Suppressor macrophage treated with lipopolysaccharide for 4 hours (primary cell): ENCODE results near the gene ACBD6.

ENCODE experiments used
- DNase-seq: peaks from one replicate; pipeline ENCODE4 v3.0.0-alpha.2; 2020

ACBD6 gene

DNA sequence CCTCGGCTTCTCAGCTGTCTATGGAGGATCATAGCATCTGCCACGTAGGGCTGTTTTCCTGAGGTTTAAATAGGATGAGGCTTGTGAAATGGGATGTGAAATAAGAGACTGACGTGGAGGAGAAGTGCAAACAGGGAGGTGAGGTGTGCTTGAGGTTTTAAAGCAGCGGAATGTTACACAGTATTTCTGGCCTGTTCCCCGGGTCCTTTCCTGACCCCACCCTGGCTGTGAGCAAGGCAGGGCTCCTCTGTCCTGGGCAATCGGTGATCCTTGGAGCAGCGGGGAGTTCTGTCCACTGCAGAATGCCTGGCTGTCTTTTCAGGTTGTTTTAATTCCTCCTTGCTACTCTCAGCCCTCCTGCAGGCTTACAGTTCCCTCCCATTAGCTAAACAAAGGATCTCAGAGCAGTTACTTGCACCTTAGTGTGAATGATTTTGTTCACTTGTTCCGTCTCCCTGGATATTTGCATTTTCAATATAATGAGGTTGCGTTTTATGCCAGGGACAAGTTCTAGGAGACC lies 233.8 kb downstream of the ACBD6 start:
- no peak for DNase-seq

DNA sequence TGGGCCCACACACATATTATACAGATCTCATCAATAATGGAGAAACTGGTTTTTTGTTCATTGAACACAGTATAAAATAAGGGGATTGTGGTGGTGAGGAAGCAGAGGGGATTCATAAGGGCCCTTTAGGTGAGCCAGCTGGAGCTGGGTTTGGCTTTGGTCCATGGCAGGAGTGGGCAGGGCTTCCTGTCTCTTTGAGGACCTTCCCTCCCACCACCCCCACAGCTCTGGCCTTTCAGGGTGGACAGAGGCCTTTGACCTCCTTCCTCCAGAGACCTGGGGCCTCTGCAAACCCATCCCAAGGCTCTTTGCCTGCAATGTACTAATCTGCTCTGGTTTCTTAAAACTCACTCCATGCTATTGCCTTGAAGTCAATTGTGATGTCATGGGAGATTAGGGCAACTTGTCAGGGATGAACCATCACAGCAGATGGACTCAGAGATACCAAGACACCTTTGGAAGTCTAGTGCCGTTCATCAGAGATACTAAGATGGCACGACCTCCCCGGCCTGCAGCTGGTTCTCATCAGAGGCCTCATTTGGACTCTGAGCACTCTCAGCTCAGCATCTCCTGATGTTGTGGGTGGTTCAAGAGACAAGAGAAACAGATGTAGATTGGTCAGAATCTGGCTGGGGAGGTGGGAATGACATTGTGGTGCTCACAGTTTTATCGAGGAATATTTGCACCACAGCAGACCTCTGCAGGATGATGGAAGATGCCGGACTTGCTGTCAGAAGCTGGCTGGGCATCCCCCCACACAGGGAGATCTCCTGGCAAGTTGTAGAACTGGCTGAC lies 234.4 kb downstream of the ACBD6 start:
- DNase-seq, result no peak

DNA sequence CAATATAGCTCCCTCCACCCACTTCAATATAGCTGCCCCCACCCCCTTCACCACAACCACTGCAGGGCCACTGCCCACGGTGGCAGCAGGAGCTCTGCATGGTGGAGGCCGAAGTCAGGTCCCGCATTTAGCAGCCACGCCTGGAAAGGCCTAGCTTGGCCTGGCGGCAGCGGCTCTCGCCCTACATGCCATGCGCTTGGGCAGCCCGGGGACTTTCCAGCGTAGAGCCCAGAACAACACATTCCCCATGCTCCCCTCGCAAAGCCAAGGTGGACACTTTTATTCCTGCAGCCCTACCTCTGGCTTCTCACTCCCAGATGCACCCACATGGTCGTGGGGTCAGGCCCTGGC lies 235.2 kb downstream of the ACBD6 start:
- no peak for DNase-seq

GRCh38 chr1:180266275-180267210 lies 235.8 kb downstream of the ACBD6 start:
- DNase-seq, result no peak

GRCh38 chr1:180265871-180266270 lies 236.5 kb downstream of the ACBD6 start:
- no peak for DNase-seq

GRCh38 chr1:180265201-180265600 lies 237.2 kb downstream of the ACBD6 start:
- DNase-seq, result no peak

GRCh38 chr1:180264595-180264994 lies 237.8 kb downstream of the ACBD6 start:
- DNase-seq, result no peak

GRCh38 chr1:180262628-180263488 lies 239.5 kb downstream of the ACBD6 start:
- no peak for DNase-seq

- DNase-seq, result no peak
Observed at GRCh38 chr1:180261524-180262155, 240.7 kb downstream of the ACBD6 start.

- no peak for DNase-seq
Observed at GRCh38 chr1:180261030-180261429, 241.3 kb downstream of the ACBD6 start.

- DNase-seq, result no peak
Observed at GRCh38 chr1:180260541-180260940, 241.8 kb downstream of the ACBD6 start.

DNA sequence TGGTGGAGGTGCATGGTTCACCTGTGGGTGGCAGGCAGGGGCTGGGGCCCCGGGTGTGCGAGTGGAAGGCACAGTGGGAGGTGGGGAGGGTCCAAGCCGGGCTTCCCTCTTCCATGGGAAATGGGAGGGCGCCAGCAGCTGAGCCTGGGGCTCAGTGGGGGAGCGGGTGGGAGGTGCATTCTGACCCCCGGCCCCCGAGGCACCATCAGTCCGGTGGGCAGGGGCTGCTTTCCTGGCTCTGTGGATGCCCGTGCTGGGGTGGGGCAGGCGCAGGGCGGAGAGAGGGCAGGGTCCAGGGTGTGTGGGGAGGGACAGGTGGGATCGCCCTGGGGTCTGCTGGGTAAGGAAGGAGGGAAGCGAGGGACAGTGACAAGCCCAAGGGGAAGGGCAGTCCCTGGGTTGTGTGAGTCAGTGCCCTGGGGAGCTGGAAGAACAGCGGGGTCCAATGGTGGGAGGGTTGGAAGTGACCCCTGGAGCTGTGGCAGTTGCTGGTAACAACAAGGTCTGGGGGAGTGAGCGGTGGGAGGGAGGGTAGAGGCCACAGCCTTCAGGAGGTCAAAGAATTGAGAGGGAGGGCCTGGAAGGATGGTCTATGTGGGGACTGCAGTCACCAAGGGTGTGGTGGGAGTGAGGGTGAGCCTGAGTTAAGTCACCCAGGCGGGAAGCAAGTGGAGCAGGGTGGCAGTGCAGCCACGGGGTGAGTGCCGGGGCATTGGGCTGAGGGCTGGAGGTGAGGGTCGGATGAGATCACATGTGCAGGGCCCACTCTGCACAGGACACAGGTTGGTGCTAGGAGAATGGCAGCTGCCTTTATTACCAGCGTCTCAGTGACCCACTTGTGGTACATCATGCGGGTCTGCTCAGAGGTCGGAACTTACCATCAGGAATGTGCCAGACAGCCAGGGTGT lies 242.7 kb downstream of the ACBD6 start:
- DNase-seq, result no peak

DNA sequence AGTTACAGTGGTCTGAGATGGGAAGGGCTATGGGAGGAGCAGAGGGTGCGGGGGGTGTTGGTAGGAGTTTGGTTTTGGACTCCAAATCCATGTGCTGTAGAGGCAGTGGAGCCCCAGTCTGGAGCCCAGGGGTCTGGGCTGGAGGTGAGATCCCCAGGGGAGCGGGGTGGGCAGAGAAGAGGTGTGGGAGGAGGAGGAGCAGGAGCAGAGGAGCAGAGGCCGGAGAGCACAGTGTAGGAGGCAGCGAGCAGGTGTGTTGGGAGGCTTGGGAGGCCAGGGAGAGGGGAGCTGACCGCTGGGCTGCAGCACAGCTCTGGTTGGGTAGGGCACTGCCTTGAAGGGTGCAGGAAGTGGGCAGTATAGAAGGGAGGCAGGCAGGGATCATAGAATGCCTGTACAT lies 243.4 kb downstream of the ACBD6 start:
- DNase-seq, result no peak

DNA sequence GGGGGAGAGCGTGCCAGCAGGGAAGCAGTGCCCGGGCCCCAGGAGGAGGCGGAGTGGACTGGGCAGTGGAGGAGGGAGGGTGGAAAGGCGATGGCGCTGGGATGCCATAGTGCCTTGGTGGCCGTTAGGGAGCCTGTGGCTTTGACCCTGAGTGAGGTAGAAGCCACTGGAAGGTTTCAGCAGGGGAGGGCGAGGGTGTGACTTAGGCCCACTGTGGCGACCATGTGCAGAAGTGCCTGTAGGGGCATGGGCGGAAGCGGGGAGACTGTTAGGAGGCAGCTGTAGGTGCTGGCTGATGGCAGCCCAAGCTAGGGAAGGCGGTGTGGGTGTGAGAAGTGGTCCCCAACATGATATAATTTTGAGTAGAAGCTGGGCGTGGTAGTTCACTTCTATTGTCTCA lies 244.1 kb downstream of the ACBD6 start:
- no peak for DNase-seq

DNA sequence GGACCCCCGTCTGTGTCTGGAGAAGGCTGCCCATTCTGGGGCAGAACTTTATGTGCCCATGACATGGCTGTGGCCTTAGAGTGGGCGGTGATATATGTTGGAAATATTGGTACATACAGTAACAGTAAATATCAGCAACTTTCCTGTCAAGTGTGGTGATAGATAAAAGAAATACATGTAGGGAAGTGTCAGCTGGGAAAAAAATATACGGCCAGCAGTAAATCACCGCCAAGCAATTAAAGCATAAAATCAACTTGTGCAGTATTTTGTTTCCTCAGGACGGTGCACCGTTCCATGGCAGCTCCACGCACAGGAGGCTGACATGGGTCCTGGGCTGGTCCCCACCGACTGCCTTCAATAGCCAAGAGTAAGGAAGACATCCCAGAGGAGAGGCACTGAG lies 244.9 kb downstream of the ACBD6 start:
- DNase-seq, result no peak

- no peak for DNase-seq
Observed at GRCh38 chr1:180257028-180257386, 245.4 kb downstream of the ACBD6 start.

DNA sequence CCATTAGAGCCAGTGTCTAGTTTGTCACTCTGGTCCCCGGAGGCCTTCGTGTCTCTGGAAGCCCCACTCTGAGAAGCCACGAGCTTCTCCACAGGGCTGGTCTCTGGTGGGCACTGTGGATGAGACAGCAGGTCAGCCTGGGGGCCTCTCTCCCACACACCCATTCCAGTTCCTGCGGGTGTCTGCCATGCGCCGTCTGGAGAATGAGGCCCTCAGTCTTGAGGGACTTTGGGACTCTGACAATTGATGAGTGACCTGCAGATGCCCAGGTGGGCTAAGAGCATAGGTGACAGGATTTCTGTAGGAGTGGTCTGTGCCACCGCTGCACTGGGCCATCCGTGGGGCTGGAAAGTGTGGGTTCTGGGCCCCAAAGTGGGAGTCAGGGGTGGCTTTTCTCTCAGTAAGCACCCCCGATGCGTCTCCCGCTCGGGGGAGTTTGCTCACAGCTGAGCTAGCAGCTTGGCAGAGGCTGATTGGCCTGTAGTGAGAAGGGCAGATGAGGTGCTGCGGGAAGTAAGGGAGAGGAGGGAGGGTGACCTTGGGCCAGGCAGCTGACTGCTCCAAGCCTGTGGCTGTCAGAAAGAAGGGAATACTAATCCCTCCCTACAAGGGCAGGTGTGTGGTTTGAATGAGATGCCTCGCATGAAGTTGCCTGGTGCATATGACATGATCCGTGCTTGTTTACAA lies 245.9 kb downstream of the ACBD6 start:
- DNase-seq, result no peak

DNA sequence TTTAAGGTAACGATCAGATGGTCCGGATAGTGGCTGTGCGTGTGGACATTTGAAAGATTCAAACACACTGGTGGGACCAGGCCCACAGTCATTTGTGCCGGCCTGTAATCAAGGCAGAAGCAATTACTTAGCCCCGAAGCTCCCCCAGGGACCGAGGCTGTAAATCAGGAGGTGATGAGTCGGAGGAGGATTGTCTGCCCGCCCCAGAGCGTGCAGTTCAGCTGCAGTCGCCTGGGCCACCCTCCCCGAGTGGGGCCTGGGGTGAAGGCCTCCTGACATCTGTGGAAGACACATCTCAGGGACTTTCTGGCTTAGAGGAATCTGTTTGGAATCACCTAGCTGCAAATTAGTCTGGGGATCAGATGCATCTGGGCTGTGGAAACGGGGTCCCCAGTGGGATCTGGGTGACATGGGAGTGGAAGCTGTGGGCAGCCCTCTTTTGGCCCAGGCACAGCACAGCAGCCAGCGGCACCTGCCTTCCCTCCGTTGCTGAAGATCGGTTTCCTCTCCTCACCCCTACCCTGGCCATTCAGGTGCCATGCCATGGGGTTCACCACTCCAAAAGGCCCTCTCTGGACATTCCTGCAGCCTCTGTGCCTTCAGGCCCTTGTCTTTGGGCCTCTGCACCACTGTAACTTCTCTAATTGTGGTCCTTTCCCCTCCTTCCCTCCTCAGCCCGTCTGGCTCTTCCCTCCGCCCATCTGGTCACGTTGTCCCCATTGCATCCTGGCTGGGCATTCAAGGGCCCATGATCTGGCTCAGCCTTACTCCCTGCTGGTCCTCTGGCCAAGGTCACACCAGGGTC lies 246.6 kb downstream of the ACBD6 start:
- DNase-seq, result no peak

DNA sequence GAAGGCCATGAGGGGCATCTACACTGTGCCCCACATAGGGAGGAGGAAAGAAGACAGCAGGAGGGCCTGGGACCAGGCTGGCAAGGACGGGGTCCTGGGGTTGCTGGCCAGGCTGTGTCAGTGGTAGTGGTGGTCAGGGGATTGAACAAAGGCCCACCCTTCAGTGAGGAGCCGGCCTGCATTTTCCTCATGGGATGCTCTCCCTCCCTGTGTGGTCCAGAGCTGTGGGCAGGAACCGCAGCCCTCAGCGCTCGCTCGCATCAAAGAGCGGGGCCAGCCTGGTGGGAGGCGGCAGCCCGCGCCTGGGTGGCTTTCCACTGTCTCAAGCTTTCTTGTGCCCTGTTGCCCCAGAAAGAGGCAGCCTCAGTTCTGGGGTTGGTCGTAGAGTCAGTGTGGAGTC lies 247.5 kb downstream of the ACBD6 start:
- no peak for DNase-seq

GRCh38 chr1:180254496-180254819 lies 247.9 kb downstream of the ACBD6 start:
- no peak for DNase-seq
